Neural cell (in vitro differentiated cells): ENCODE data around the gene APOA1. TPM values are rescaled to one million over a fixed set of nuclear protein-coding genes. Genes with fewer than 3 reads are reported as not detected.

Experiments
- H2AFZ ChIP-seq: fragments of 200-600, 300-800 bp; sonication (generic), shearing (Covaris generic); 2 replicates; pipeline ENCODE4 v1.6.0; 2014; ENCODE audit warnings: low read depth, mild to moderate bottlenecking, antibody characterized with exemption, low read length, moderate library complexity
- H3F3A ChIP-seq: fragments of 200-600 bp; shearing (Covaris generic); 2 replicates; pipeline ENCODE4 v1.6.1; 2016; ENCODE audit warnings: mild to moderate bottlenecking, moderate library complexity, mixed read lengths, antibody characterized with exemption, low read length; ENCODE audit not compliant: insufficient read depth, poor library complexity, severe bottlenecking
- H3K27ac ChIP-seq: fragments of 200-600, 300-800 bp; sonication (generic), shearing (Covaris generic); 2 replicates; pipeline ENCODE4 v1.5.1; 2014; ENCODE audit warnings: mild to moderate bottlenecking, low read length, moderate library complexity
- H3K27me3 ChIP-seq: fragments of 300-800, 200-600 bp; sonication (generic), shearing (Covaris generic); 2 replicates; pipeline ENCODE4 v1.6.0; 2014; ENCODE audit warnings: mild to moderate bottlenecking, low read depth, low read length, moderate library complexity; ENCODE audit not compliant: insufficient read depth
- H3K36me3 ChIP-seq: fragments of 300-800, 200-600 bp; sonication (generic), shearing (Covaris generic); 2 replicates; pipeline ENCODE4 v1.5.1; 2014; ENCODE audit warnings: mild to moderate bottlenecking, antibody characterized with exemption, low read length, moderate library complexity; ENCODE audit not compliant: insufficient read depth
- H3K4me2 ChIP-seq: fragments of 300-800, 200-600 bp; sonication (generic), shearing (Covaris generic); 2 replicates; pipeline ENCODE4 v1.6.0; 2014; ENCODE audit warnings: mild to moderate bottlenecking, low read length
- H3K4me3 ChIP-seq: fragments of 300-800, 200-600 bp; sonication (generic), shearing (Covaris generic); 2 replicates; pipeline ENCODE4 v1.5.1; 2014; ENCODE audit warnings: mild to moderate bottlenecking, low read length, moderate library complexity
- H3K79me2 ChIP-seq: fragments of 200-600 bp; shearing (Covaris generic); replicated peaks from 2 replicates; pipeline ENCODE4 v1.6.0; 2014; ENCODE audit warnings: mild to moderate bottlenecking, low read length, moderate library complexity; ENCODE audit not compliant: insufficient read depth
- H3K9ac ChIP-seq: fragments of 300-800, 200-600 bp; sonication (generic), shearing (Covaris generic); 2 replicates; pipeline ENCODE4 v1.6.1; 2016; ENCODE audit warnings: mild to moderate bottlenecking, low read length, mixed read lengths
- H3K9me2 ChIP-seq: fragments of 200-600 bp; shearing (Covaris generic); 2 replicates; pipeline ENCODE4 v1.6.1; 2016; ENCODE audit warnings: mild to moderate bottlenecking, low read length, mixed read lengths; ENCODE audit not compliant: insufficient read depth
- H3K9me3 ChIP-seq: fragments of 200-600, 300-800 bp; sonication (generic), shearing (Covaris generic); 2 replicates; pipeline ENCODE4 v1.6.1; 2016; ENCODE audit warnings: mild to moderate bottlenecking, mixed run types, low read length, moderate library complexity, mixed read lengths
- H4K20me1 ChIP-seq: fragments of 200-600 bp; shearing (Covaris generic); 2 replicates; pipeline ENCODE4 v1.6.1; 2016; ENCODE audit warnings: mild to moderate bottlenecking, mixed run types; ENCODE audit not compliant: insufficient read depth
- EP300 ChIP-seq: fragments of 450-650 bp; conservative IDR thresholded peaks from 2 replicates; pipeline ENCODE4 v1.6.1; 2014; ENCODE audit warnings: antibody characterized with exemption, mild to moderate bottlenecking, moderate library complexity; ENCODE audit not compliant: poor library complexity, severe bottlenecking
- EZH2 ChIP-seq: fragments of 200-600, 300-800 bp; shearing (Covaris generic), sonication (generic); IDR thresholded peaks from 2 replicates; pipeline ENCODE4 v1.6.1; 2014; ENCODE audit warnings: antibody characterized with exemption, low read length, borderline replicate concordance, mild to moderate bottlenecking; ENCODE audit not compliant: insufficient read depth, poor library complexity, severe bottlenecking
- MXI1 ChIP-seq: fragments of 450-650 bp; conservative IDR thresholded peaks from 2 replicates; pipeline ENCODE4 v1.6.1; 2014; ENCODE audit warnings: antibody characterized with exemption, mild to moderate bottlenecking; ENCODE audit not compliant: poor library complexity, severe bottlenecking
- POLR2AphosphoS5 ChIP-seq: IDR thresholded peaks from 2 replicates; pipeline ENCODE4 v1.6.1; 2012
- RAD21 ChIP-seq: fragments of 450-650 bp; conservative IDR thresholded peaks from 2 replicates; pipeline ENCODE4 v1.6.1; 2014; ENCODE audit warnings: antibody characterized with exemption, mild to moderate bottlenecking, moderate library complexity
- SMC3 ChIP-seq: fragments of 450-650 bp; conservative IDR thresholded peaks from 2 replicates; pipeline ENCODE4 v1.6.1; 2014; ENCODE audit warnings: antibody characterized with exemption, mild to moderate bottlenecking, moderate library complexity; ENCODE audit not compliant: poor library complexity
- TAF1 ChIP-seq: IDR thresholded peaks from 2 replicates; pipeline ENCODE4 v1.6.1; 2012; ENCODE audit warnings: low read depth
- polyA plus RNA-seq: library from polyadenylated mRNA; depleted of rRNA; stranded (reverse); fragments of >200 nt; gene quantifications from 2 replicates; pipeline ENCODE4 v1.2.3, GENCODE V29; 2014
- TF ChIP-seq, protein P1 (sequence below): IDR thresholded peaks from 2 replicates; pipeline ENCODE4 v1.6.1; 2012; ENCODE audit warnings: borderline replicate concordance
- TF ChIP-seq, protein P2 (sequence below): fragments of 450-650 bp; IDR thresholded peaks from 2 replicates; pipeline ENCODE4 v1.5.1; 2014; ENCODE audit warnings: antibody characterized with exemption, mild to moderate bottlenecking, moderate library complexity; ENCODE audit not compliant: poor library complexity, severe bottlenecking

APOA1 gene
- polyA plus RNA-seq, 1 donor from 2014 or later, result not detected

DNA sequence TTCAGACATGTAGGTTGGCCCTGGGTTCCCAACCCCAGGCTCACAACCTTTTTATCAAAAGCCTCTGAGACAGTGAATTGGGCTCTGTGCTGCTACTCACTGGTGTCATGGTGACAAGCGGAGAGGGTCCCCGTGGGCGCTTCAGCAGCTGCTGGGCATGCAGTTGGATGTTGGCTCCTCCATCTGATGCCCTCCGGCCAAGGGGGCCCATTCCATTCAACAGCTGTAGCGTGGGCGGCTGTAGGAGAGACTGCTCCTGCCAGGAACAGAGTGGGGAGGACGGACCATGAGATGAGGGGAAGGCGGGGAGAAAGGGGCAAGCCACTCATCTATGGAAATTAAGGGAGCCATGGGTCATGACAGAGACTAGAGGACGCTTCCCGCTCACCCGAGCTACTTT, 36.0 kb upstream of the APOA1 start:
- Histone ChIP-seq H3F3A (no peaks in the 10 kb centered on the region), H2AFZ (no peak overlapping the region), H3K27ac (no peak overlapping the region), H4K20me1 (no peaks in the 10 kb centered on the region), H3K27me3 (no peaks in the 10 kb centered on the region), H3K4me2 (no peak overlapping the region), H3K9me3 (no peaks in the 10 kb centered on the region), H3K4me3 (no peak overlapping the region), H3K36me3 (peaks cover 5% of the 10 kb centered on the region), H3K9me2 (no peaks in the 10 kb centered on the region), H3K9ac (no peak overlapping the region), H3K79me2 (no peaks in the 10 kb centered on the region)
- TF ChIP-seq MXI1 (no peak), RAD21 (no peak)
- TF ChIP-seq, protein P1, sequence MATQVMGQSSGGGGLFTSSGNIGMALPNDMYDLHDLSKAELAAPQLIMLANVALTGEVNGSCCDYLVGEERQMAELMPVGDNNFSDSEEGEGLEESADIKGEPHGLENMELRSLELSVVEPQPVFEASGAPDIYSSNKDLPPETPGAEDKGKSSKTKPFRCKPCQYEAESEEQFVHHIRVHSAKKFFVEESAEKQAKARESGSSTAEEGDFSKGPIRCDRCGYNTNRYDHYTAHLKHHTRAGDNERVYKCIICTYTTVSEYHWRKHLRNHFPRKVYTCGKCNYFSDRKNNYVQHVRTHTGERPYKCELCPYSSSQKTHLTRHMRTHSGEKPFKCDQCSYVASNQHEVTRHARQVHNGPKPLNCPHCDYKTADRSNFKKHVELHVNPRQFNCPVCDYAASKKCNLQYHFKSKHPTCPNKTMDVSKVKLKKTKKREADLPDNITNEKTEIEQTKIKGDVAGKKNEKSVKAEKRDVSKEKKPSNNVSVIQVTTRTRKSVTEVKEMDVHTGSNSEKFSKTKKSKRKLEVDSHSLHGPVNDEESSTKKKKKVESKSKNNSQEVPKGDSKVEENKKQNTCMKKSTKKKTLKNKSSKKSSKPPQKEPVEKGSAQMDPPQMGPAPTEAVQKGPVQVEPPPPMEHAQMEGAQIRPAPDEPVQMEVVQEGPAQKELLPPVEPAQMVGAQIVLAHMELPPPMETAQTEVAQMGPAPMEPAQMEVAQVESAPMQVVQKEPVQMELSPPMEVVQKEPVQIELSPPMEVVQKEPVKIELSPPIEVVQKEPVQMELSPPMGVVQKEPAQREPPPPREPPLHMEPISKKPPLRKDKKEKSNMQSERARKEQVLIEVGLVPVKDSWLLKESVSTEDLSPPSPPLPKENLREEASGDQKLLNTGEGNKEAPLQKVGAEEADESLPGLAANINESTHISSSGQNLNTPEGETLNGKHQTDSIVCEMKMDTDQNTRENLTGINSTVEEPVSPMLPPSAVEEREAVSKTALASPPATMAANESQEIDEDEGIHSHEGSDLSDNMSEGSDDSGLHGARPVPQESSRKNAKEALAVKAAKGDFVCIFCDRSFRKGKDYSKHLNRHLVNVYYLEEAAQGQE, result no peak

DNA sequence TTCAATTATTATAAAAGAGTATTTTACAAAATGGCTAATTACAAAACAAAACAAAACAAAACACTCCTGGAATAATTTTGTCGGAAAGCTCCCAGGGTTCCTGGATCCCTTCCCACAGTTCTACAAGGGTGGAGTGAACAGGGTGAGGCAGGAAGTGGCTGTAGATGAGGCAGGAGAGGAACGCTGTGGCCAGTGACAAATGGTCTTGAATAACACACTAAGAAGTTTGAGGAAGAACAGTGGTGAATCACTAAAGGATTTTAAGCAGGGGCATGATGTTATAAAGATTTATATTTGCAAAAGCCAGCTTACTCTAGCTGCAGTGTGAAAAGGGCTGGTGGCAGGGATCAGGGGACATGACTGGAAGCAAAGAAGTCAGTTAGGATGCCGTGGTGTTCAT, 33.8 kb upstream of the APOA1 start:
- no peak for TF ChIP-seq EP300
- TF ChIP-seq, protein P1, result no peak
- TF ChIP-seq, protein P2, sequence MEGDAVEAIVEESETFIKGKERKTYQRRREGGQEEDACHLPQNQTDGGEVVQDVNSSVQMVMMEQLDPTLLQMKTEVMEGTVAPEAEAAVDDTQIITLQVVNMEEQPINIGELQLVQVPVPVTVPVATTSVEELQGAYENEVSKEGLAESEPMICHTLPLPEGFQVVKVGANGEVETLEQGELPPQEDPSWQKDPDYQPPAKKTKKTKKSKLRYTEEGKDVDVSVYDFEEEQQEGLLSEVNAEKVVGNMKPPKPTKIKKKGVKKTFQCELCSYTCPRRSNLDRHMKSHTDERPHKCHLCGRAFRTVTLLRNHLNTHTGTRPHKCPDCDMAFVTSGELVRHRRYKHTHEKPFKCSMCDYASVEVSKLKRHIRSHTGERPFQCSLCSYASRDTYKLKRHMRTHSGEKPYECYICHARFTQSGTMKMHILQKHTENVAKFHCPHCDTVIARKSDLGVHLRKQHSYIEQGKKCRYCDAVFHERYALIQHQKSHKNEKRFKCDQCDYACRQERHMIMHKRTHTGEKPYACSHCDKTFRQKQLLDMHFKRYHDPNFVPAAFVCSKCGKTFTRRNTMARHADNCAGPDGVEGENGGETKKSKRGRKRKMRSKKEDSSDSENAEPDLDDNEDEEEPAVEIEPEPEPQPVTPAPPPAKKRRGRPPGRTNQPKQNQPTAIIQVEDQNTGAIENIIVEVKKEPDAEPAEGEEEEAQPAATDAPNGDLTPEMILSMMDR, result no peak
- TF ChIP-seq MXI1, result no peak
- TF ChIP-seq POLR2AphosphoS5, result no peak
- no peak for TF ChIP-seq RAD21
- TF ChIP-seq TAF1, result no peak
- TF ChIP-seq EZH2, result no peak
- TF ChIP-seq SMC3, result no peak
- Histone ChIP-seq H3K27me3 (no peaks in the 10 kb centered on the region), H3K27ac (no peak overlapping the region), H3K4me2 (no peak overlapping the region), H3F3A (no peaks in the 10 kb centered on the region), H4K20me1 (no peaks in the 10 kb centered on the region), H3K9ac (no peak overlapping the region), H3K9me3 (no peaks in the 10 kb centered on the region), H2AFZ (no peak overlapping the region), H3K4me3 (no peak overlapping the region), H3K79me2 (no peaks in the 10 kb centered on the region), H3K36me3 (peaks cover 13% of the 10 kb centered on the region), H3K9me2 (no peaks in the 10 kb centered on the region)
